Liver (tissue), 9 donors: Measurements from ENCODE around the gene FUT4. TPM values are rescaled to one million over a fixed set of nuclear protein-coding genes. Genes with fewer than 3 reads are reported as not detected.
"Not testable (repeated sequence)": the region's sequence is repeated elsewhere in the genome, so short reads cannot be mapped to it uniquely, and the experiment has no call there.

Experiments
- DNase-seq: peaks from one replicate; pipeline ENCODE4 v3.0.0-alpha.2; 2017; ENCODE audit warnings: low spot score
- H3K27ac ChIP-seq, 2 donors: one replicate each; pipeline ENCODE4 v1.7.0; 2013; ENCODE audit warnings: inconsistent platforms in 2 of 2, low read length in 2 of 2, control low read depth in 1 of 2, low read depth in 1 of 2, mild to moderate bottlenecking in 1 of 2
- H3K27me3 ChIP-seq, 4 donors: one replicate each; pipeline versions ENCODE4 v1.6.1 to v1.7.0; 2013; ENCODE audit warnings: low read length in 3 of 4, inconsistent platforms in 1 of 4, mild to moderate bottlenecking in 1 of 4, moderate library complexity in 1 of 4; ENCODE audit not compliant: control insufficient read depth in 4 of 4, insufficient read depth in 4 of 4
- H3K36me3 ChIP-seq, 4 donors: one replicate each; pipeline versions ENCODE4 v1.6.1 to v1.7.0; 2013; ENCODE audit warnings: low read length in 3 of 4, mild to moderate bottlenecking in 3 of 4, low read depth in 1 of 4, moderate library complexity in 1 of 4; ENCODE audit not compliant: control insufficient read depth in 4 of 4, insufficient read depth in 3 of 4
- H3K4me1 ChIP-seq, 4 donors: one replicate each; pipeline versions ENCODE4 v1.6.1 to v1.7.0; 2013; ENCODE audit warnings: low read length in 3 of 4, mild to moderate bottlenecking in 3 of 4, moderate library complexity in 1 of 4; ENCODE audit not compliant: control insufficient read depth in 4 of 4, insufficient read depth in 4 of 4
- H3K4me3 ChIP-seq, 3 donors: one replicate each; pipeline versions ENCODE4 v1.6.1 to v1.7.0; 2013; ENCODE audit warnings: low read length in 3 of 3, control low read depth in 1 of 3, low read depth in 1 of 3, mild to moderate bottlenecking in 1 of 3
- H3K9ac ChIP-seq, 2 donors: one replicate each; pipeline ENCODE4 v1.7.0; 2013; ENCODE audit warnings: low read length in 2 of 2, mild to moderate bottlenecking in 2 of 2, moderate library complexity in 2 of 2, control low read depth in 1 of 2, low read depth in 1 of 2
- H3K9me3 ChIP-seq, 4 donors: one replicate each; pipeline versions ENCODE4 v1.6.1 to v1.7.0; 2013; ENCODE audit warnings: low read length in 3 of 4; ENCODE audit not compliant: control insufficient read depth in 4 of 4
- ATF3 ChIP-seq: IDR thresholded peaks from 2 replicates; pipeline ENCODE4 v1.6.1; 2016; ENCODE audit warnings: antibody characterized with exemption
- CTCF ChIP-seq: fragments of 150-350 bp; IDR thresholded peaks from 2 replicates; pipeline ENCODE4 v1.5.1; 2017; ENCODE audit warnings: improper control_type of control experiment, low read depth, low read length; ENCODE audit not compliant: missing input control
- EGR1 ChIP-seq, 2 donors: IDR thresholded peaks; 2 replicates each; pipeline ENCODE4 v1.6.1; 2016 to 2018; ENCODE audit warnings: antibody characterized with exemption in 2 of 2, low read depth in 2 of 2
- FOXA1 ChIP-seq: IDR thresholded peaks from 2 replicates; pipeline ENCODE4 v1.6.1; 2016; ENCODE audit warnings: antibody characterized with exemption
- FOXA2 ChIP-seq: IDR thresholded peaks from 2 replicates; pipeline ENCODE4 v1.6.1; 2016; ENCODE audit warnings: antibody characterized with exemption
- GABPA ChIP-seq, 2 donors: IDR thresholded peaks in 1 of 2; conservative IDR thresholded peaks in 1 of 2; 2 replicates each; pipeline ENCODE4 v1.6.1; 2016; ENCODE audit warnings: antibody characterized with exemption in 2 of 2, mild to moderate bottlenecking in 1 of 2, moderate library complexity in 1 of 2
- HNF4A ChIP-seq, 2 donors: conservative IDR thresholded peaks; 2 replicates each; pipeline ENCODE4 v1.6.1; 2016; ENCODE audit warnings: antibody characterized with exemption in 2 of 2, mild to moderate bottlenecking in 2 of 2
- HNF4G ChIP-seq: IDR thresholded peaks from 2 replicates; pipeline ENCODE4 v1.6.1; 2016; ENCODE audit warnings: antibody characterized with exemption
- JUND ChIP-seq, 2 donors: IDR thresholded peaks; 2 replicates each; pipeline ENCODE4 v1.6.1; 2016; ENCODE audit warnings: antibody characterized with exemption in 2 of 2
- MAX ChIP-seq: IDR thresholded peaks from 2 replicates; pipeline ENCODE4 v1.6.1; 2016; ENCODE audit warnings: antibody characterized with exemption
- NR2F2 ChIP-seq: IDR thresholded peaks from 2 replicates; pipeline ENCODE4 v1.6.1; 2016; ENCODE audit warnings: antibody characterized with exemption
- RAD21 ChIP-seq, 2 donors: IDR thresholded peaks; 2 replicates each; pipeline ENCODE4 v1.6.1; 2016; ENCODE audit warnings: antibody characterized with exemption in 2 of 2, mild to moderate bottlenecking in 2 of 2
- REST ChIP-seq: IDR thresholded peaks from 2 replicates; pipeline ENCODE4 v1.6.1; 2016; ENCODE audit warnings: antibody characterized with exemption, mild to moderate bottlenecking
- RXRA ChIP-seq, 2 donors: IDR thresholded peaks; 2 replicates each; pipeline ENCODE4 v1.6.1; 2017 to 2018; ENCODE audit warnings: antibody characterized with exemption in 2 of 2, mild to moderate bottlenecking in 1 of 2
- SP1 ChIP-seq: IDR thresholded peaks from 2 replicates; pipeline ENCODE4 v1.6.1; 2018; ENCODE audit warnings: antibody characterized with exemption, mild to moderate bottlenecking
- TAF1 ChIP-seq: conservative IDR thresholded peaks from 2 replicates; pipeline ENCODE4 v1.6.1; 2016; ENCODE audit warnings: antibody characterized with exemption, mild to moderate bottlenecking
- YY1 ChIP-seq: IDR thresholded peaks from 2 replicates; pipeline ENCODE4 v1.6.1; 2016; ENCODE audit warnings: antibody characterized with exemption, mild to moderate bottlenecking
- ZBTB33 ChIP-seq: IDR thresholded peaks from 2 replicates; pipeline ENCODE4 v1.6.1; 2016; ENCODE audit warnings: antibody characterized with exemption
- WGBS: extraction: QIAGEN DNeasy Blood & Tissue Kit; methylation state at CpG from one replicate; pipeline ENCODE4 v1.1.7; 2013; 5-methylcytosine and 5-hydroxymethylcytosine counted together
- polyA plus RNA-seq, 2 donors: library from polyadenylated mRNA; stranded (reverse) in 1 of 2; unstranded in 1 of 2; fragments of 200-250 nt in 1 of 2; fragments of >200 nt in 1 of 2; fragmentation: Nextera tagmentation in 1 of 2; extraction: Ambion mirVana in 1 of 2; gene quantifications; one replicate each; pipeline versions ENCODE4 v1.2.1 to v1.2.3, GENCODE V29; 2013 to 2015
- total RNA-seq, 2 donors: library from RNA; depleted of rRNA; stranded (reverse); fragments of >200 nt; gene quantifications; one replicate each; pipeline ENCODE4 v1.2.3, GENCODE V29; 2014
- donor health status: healthy.
- donor health status: healthy.
- donor health status: healthy.
- donor health status: healthy.
- donor health status: healthy.

FUT4 gene
- total and polyA plus RNA-seq, 4 donors: 0.47 to 4.3 (median 1.4) TPM

GRCh38 chr11:94568717-94569116 lies 25.0 kb downstream of the FUT4 start:
- DNase-seq: no peak
- Histone ChIP-seq H3K4me3 (no peak overlapping the region), H3K36me3 (no peaks in the 10 kb centered on the region), H3K9me3 (no peaks in the 10 kb centered on the region), H3K4me1 (no peaks in the 10 kb centered on the region), H3K9ac (no peak overlapping the region), H3K27ac (no peak overlapping the region), H3K27me3 (no peaks in the 10 kb centered on the region)
- TF ChIP-seq EGR1 (IDR thresholded peaks at IDR 0.05; ENCODE audit: low read depth in 2 of 2): no peak
- TF ChIP-seq GABPA (IDR thresholded peaks at IDR 0.05 in 1 of 2, conservative IDR thresholded peaks at IDR 0.05 in 1 of 2): no peak
- no peak for TF ChIP-seq REST
- no peak for TF ChIP-seq JUND (IDR thresholded peaks at IDR 0.05)
- no peak for TF ChIP-seq MAX
- TF ChIP-seq CTCF: no peak
- TF ChIP-seq FOXA2: no peak
- TF ChIP-seq ATF3: no peak
- no peak for TF ChIP-seq FOXA1
- TF ChIP-seq SP1: no peak
- no peak for TF ChIP-seq YY1
- TF ChIP-seq HNF4A (conservative IDR thresholded peaks at IDR 0.05): no peak
- no peak for TF ChIP-seq HNF4G
- TF ChIP-seq ZBTB33: no peak
- TF ChIP-seq RXRA (IDR thresholded peaks at IDR 0.05): no peak
- no peak for TF ChIP-seq TAF1
- TF ChIP-seq RAD21 (IDR thresholded peaks at IDR 0.05): no peak
- TF ChIP-seq NR2F2: no peak
- WGBS: 84% methylated on average over 4 of the region's 4 CpGs

GRCh38 chr11:94572975-94573374 lies 29.3 kb downstream of the FUT4 start:
- H3K36me3 ChIP-seq, H3K27ac ChIP-seq, DNase-seq, H3K9me3 ChIP-seq, H3K4me1 ChIP-seq, H3K27me3 ChIP-seq, H3K9ac ChIP-seq, H3K4me3 ChIP-seq: not testable (repeated sequence)
- 62% methylated on average over 2 of the region's 2 CpGs for WGBS
